ENCODE measurements around the gene SLC11A1.

SLC11A1 gene

DNA sequence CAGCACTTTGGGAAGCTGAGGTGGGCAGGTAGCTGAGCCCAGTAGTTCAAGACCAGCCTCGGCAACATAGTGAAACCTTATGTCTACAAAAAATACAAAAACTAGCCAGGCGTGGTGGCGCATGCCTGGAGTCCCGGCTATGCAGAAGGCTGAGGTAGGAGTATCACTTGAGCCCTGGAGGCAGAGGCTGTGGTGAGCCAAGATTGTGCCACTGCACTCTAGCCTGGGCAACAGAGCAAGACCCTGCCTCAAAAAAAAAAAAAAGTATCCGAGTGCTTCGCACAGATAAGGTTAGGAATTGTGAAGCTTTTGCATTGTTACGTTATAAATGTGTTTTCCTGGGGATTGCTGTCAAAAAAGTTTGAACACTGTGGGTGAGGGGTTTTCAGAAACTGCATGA, 21.7 kb downstream of the SLC11A1 start:
- Histone ChIP-seq H3K4me3 (ENCODE audit: low read depth, low read length) (no peak overlapping the region), H3K9me3 (ENCODE audit: control insufficient read depth, insufficient read depth, low read depth, low read length) (no peaks in the 10 kb centered on the region), H3K27ac (ENCODE audit: extremely low read depth, low read depth, low read length) (no peak overlapping the region), H3K4me1 (ENCODE audit: control insufficient read depth, insufficient read depth, low read length) (peaks cover 7% of the 10 kb centered on the region; the same call in 1 of the 2 replicates), H3K36me3 (ENCODE audit: control insufficient read depth in 2 of 2, insufficient read depth in 1 of 2, low read length in 2 of 2) (peaks cover 0 to 41% of the 10 kb centered on the region in 2 experiments; a peak in 1 of 3 replicates)
- peak; percentile 90 for TF ChIP-seq ZNF121 (tag by site-specific recombination; IDR thresholded peaks at IDR 0.05)
- TF ChIP-seq ZNF350 (tag by site-specific recombination; IDR thresholded peaks at IDR 0.05): no peak
- POLR2A ChIA-PET: no interaction called here
- CTCF ChIA-PET: interaction anchor here (0.6 to 0.9 kb wide), 3 partner anchors 62 to 733 kb away, joined by 3 to 10 read pairs (median 3); no protein-coding TSS in a partner anchor

DNA sequence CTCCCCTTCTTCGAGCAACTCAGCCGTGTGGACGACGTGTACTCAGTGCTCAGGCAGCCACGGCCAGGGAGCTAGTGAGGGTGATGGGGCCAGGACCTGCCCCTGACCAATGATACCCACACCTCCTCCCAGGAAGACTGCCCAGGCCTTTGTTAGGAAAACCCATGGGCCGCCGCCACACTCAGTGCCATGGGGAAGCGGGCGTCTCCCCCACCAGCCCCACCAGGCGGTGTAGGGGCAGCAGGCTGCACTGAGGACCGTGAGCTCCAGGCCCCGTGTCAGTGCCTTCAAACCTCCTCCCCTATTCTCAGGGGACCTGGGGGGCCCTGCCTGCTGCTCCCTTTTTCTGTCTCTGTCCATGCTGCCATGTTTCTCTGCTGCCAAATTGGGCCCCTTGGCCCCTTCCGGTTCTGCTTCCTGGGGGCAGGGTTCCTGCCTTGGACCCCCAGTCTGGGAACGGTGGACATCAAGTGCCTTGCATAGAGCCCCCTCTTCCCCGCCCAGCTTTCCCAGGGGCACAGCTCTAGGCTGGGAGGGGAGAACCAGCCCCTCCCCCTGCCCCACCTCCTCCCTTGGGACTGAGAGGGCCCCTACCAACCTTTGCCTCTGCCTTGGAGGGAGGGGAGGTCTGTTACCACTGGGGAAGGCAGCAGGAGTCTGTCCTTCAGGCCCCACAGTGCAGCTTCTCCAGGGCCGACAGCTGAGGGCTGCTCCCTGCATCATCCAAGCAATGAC, 22.4 kb downstream of the SLC11A1 start:
- no peak overlapping the region for H3K27ac ChIP-seq (ENCODE audit: extremely low read depth, low read depth, low read length)
- H3K4me3 ChIP-seq (ENCODE audit: low read depth, low read length): no peak overlapping the region
- peak; percentile 35; the same call in 1 of the 2 replicates for TF ChIP-seq GLIS2 (tag by site-specific recombination; IDR thresholded peaks at IDR 0.05)
- no peak for TF ChIP-seq ZNF510 (tag by site-specific recombination; IDR thresholded peaks at IDR 0.05; ENCODE audit: insufficient replicate concordance)
- TF ChIP-seq, protein P1, sequence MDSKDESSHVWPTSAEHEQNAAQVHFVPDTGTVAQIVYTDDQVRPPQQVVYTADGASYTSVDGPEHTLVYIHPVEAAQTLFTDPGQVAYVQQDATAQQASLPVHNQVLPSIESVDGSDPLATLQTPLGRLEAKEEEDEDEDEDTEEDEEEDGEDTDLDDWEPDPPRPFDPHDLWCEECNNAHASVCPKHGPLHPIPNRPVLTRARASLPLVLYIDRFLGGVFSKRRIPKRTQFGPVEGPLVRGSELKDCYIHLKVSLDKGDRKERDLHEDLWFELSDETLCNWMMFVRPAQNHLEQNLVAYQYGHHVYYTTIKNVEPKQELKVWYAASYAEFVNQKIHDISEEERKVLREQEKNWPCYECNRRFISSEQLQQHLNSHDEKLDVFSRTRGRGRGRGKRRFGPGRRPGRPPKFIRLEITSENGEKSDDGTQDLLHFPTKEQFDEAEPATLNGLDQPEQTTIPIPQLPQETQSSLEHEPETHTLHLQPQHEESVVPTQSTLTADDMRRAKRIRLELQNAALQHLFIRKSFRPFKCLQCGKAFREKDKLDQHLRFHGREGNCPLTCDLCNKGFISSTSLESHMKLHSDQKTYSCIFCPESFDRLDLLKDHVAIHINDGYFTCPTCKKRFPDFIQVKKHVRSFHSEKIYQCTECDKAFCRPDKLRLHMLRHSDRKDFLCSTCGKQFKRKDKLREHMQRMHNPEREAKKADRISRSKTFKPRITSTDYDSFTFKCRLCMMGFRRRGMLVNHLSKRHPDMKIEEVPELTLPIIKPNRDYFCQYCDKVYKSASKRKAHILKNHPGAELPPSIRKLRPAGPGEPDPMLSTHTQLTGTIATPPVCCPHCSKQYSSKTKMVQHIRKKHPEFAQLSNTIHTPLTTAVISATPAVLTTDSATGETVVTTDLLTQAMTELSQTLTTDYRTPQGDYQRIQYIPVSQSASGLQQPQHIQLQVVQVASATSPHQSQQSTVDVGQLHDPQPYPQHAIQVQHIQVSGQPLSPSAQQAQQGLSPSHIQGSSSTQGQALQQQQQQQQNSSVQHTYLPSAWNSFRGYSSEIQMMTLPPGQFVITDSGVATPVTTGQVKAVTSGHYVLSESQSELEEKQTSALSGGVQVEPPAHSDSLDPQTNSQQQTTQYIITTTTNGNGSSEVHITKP (tag by site-specific recombination; IDR thresholded peaks at IDR 0.05): no peak
- no peak for TF ChIP-seq ZNF701 (tag by site-specific recombination; IDR thresholded peaks at IDR 0.05)
- TF ChIP-seq GLIS1 (tag by site-specific recombination; IDR thresholded peaks at IDR 0.05): peak; percentile 14; the same call in 1 of the 2 replicates
- TF ChIP-seq ZNF335 (tag by site-specific recombination; conservative IDR thresholded peaks at IDR 0.05): no peak
- TF ChIP-seq, protein P2, sequence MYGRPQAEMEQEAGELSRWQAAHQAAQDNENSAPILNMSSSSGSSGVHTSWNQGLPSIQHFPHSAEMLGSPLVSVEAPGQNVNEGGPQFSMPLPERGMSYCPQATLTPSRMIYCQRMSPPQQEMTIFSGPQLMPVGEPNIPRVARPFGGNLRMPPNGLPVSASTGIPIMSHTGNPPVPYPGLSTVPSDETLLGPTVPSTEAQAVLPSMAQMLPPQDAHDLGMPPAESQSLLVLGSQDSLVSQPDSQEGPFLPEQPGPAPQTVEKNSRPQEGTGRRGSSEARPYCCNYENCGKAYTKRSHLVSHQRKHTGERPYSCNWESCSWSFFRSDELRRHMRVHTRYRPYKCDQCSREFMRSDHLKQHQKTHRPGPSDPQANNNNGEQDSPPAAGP (tag by site-specific recombination; IDR thresholded peaks at IDR 0.05): peak; percentile 52; the same call in 1 of the 2 replicates
- TF ChIP-seq ZNF416 (tag by site-specific recombination; IDR thresholded peaks at IDR 0.05): no peak
- TF ChIP-seq ZNF202 (tag by site-specific recombination; IDR thresholded peaks at IDR 0.05; ENCODE audit: borderline replicate concordance): no peak
- peak; percentile 31; the same call in 1 of the 2 replicates for TF ChIP-seq KLF1 (tag by site-specific recombination; IDR thresholded peaks at IDR 0.05)
- peak; percentile 64; the same call in 1 of the 2 replicates for TF ChIP-seq ZNF394 (tag by site-specific recombination; IDR thresholded peaks at IDR 0.05; ENCODE audit: borderline replicate concordance)
- TF ChIP-seq SP3 (tag by site-specific recombination; IDR thresholded peaks at IDR 0.05): peak; percentile 16; the same call in 1 of the 2 replicates
- TF ChIP-seq ZNF155 (tag by site-specific recombination; IDR thresholded peaks at IDR 0.05): no peak
- TF ChIP-seq ZNF660 (tag by site-specific recombination; IDR thresholded peaks at IDR 0.05): no peak
- POLR2A ChIA-PET: interaction anchor here (0.7 to 1.5 kb wide), 4 partner anchors 8 to 255 kb away, joined by 3 to 4 read pairs (median 4); partner anchors contain the start of genes BCS1L and ZNF142
- H3K36me3 ChIP-seq (ENCODE audit: control insufficient read depth in 2 of 2, insufficient read depth in 1 of 2, low read length in 2 of 2): peaks cover 0 to 41% of the 10 kb centered on the region in 2 experiments; a peak in 1 of 3 replicates
- CTCF ChIA-PET: interaction anchor here (0.5 to 1.3 kb wide), 6 partner anchors 8 to 732 kb away, joined by 3 to 10 read pairs (median 3); no protein-coding TSS in a partner anchor
- no peaks in the 10 kb centered on the region for H3K9me3 ChIP-seq (ENCODE audit: control insufficient read depth, insufficient read depth, low read depth, low read length)
- peaks cover 7% of the 10 kb centered on the region; the same call in 1 of the 2 replicates for H3K4me1 ChIP-seq (ENCODE audit: control insufficient read depth, insufficient read depth, low read length)
